Right atrium auricular region (tissue), 2 donors: ENCODE measurements around the gene PSME3IP1. TPM values are rescaled to one million over a fixed set of nuclear protein-coding genes. Genes with fewer than 3 reads are reported as not detected.

ENCODE experiments used
- DNase-seq: peaks from one replicate; pipeline ENCODE4 v3.0.0-alpha.2; 2019; ENCODE audit warnings: low spot score
- H3K27ac ChIP-seq, 2 donors: fragments of 200-600 bp; sonication (generic); 1 replicate in 1 of 2; 2 replicates in 1 of 2; pipeline ENCODE4 v1.5.1; 2016 to 2019
- H3K27me3 ChIP-seq, 2 donors: fragments of 200-600 bp; sonication (generic); one replicate each; pipeline versions ENCODE4 v1.5.1 to v1.6.0; 2017 to 2019
- H3K36me3 ChIP-seq: fragments of 200-600 bp; sonication (generic); one replicate; pipeline ENCODE4 v1.5.1; 2016
- H3K4me1 ChIP-seq, 2 donors: fragments of 200-600 bp; sonication (generic); one replicate each; pipeline versions ENCODE4 v1.5.1 to v1.6.0; 2017 to 2019
- H3K4me3 ChIP-seq, 2 donors: fragments of 200-600 bp; sonication (generic); 1 replicate in 1 of 2; 2 replicates in 1 of 2; pipeline ENCODE4 v1.5.1; 2017 to 2019; ENCODE audit warnings: mild to moderate bottlenecking in 1 of 2, moderate library complexity in 1 of 2
- H3K9me3 ChIP-seq, 2 donors: fragments of 200-600 bp; sonication (generic); one replicate each; pipeline ENCODE4 v1.5.1; 2019
- CTCF ChIP-seq, 2 donors: fragments of 200-600 bp; sonication (generic); IDR thresholded peaks; one replicate each; pipeline ENCODE4 v1.5.1; 2019; ENCODE audit warnings: antibody characterized with exemption in 2 of 2
- total RNA-seq, 2 donors: library from RNA; depleted of rRNA; stranded (reverse); fragments of >200 nt; gene quantifications; one replicate each; pipeline ENCODE4 v1.1.0, GENCODE V29; 2016

Gene PSME3IP1
- total RNA-seq, 2 donors from 2014 or later = 55.7 to 79.0 TPM

- H3K36me3 ChIP-seq = peaks cover 59% of the 10 kb centered on the region
- TF ChIP-seq CTCF (IDR thresholded peaks at IDR 0.05) = no peak
- H3K4me3 ChIP-seq = no peak overlapping the region
These were observed 26.4 kb downstream of the PSME3IP1 start for GRCh38 chr16:57159447-57159846.

GRCh38 chr16:57157533-57157932 lies 28.3 kb downstream of the PSME3IP1 start:
- Histone ChIP-seq H3K27me3 (no peaks in the 10 kb centered on the region), H3K9me3 (no peaks in the 10 kb centered on the region), H3K4me3 (no peak overlapping the region), H3K27ac (no peak overlapping the region), H3K36me3 (peaks cover 60% of the 10 kb centered on the region), H3K4me1 (no peaks in the 10 kb centered on the region)
- DNase-seq = no peak
- TF ChIP-seq CTCF (IDR thresholded peaks at IDR 0.05) = no peak

More at GRCh38 chr16:57159447-57159846, 26.4 kb downstream of the PSME3IP1 start:
- DNase-seq = no peak
- no peaks in the 10 kb centered on the region for H3K9me3 ChIP-seq
- H3K27me3 ChIP-seq = no peaks in the 10 kb centered on the region
- H3K4me1 ChIP-seq = no peaks in the 10 kb centered on the region
- no peak overlapping the region for H3K27ac ChIP-seq

DNA sequence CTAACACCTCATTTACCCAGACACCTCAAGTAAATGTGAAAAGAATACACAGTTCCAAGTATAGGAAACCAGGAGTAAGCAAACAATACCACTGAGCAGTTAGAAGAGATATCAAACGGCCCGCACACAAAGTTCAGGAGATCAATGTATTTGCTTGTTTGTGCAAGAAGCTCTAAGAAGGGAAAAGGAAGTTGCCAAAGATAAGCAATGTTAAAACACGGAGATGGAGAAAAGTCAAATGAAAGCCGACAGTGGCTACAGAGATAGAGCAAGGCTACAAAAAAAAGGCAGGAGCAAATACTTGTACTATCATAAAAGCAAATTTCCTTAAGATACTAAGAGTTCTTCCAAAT lies 29.5 kb downstream of the PSME3IP1 start:
- no peak for DNase-seq
- no peak overlapping the region for H3K27ac ChIP-seq
- H3K27me3 ChIP-seq = no peaks in the 10 kb centered on the region
- peaks cover 52% of the 10 kb centered on the region for H3K36me3 ChIP-seq
- H3K4me3 ChIP-seq = no peak overlapping the region
- H3K9me3 ChIP-seq = no peaks in the 10 kb centered on the region
- no peaks in the 10 kb centered on the region for H3K4me1 ChIP-seq
- TF ChIP-seq CTCF (IDR thresholded peaks at IDR 0.05) = no peak

- H3K4me3 ChIP-seq = no peak overlapping the region
- no peaks in the 10 kb centered on the region for H3K27me3 ChIP-seq
- H3K9me3 ChIP-seq = no peaks in the 10 kb centered on the region
- TF ChIP-seq CTCF (IDR thresholded peaks at IDR 0.05) = no peak
- no peaks in the 10 kb centered on the region for H3K4me1 ChIP-seq
- DNase-seq = no peak
- H3K36me3 ChIP-seq = peaks cover 52% of the 10 kb centered on the region
- no peak overlapping the region for H3K27ac ChIP-seq
These were observed 30.0 kb downstream of the PSME3IP1 start for GRCh38 chr16:57155702-57156350.

GRCh38 chr16:57153841-57154240 lies 32.0 kb downstream of the PSME3IP1 start:
- no peaks in the 10 kb centered on the region for H3K27me3 ChIP-seq
- TF ChIP-seq CTCF (IDR thresholded peaks at IDR 0.05) = no peak
- no peaks in the 10 kb centered on the region for H3K9me3 ChIP-seq
- H3K4me1 ChIP-seq = peaks cover 0 to under 1% of the 10 kb centered on the region in 2 donors
- H3K4me3 ChIP-seq = no peak overlapping the region
- DNase-seq = no peak
- peaks cover 50% of the 10 kb centered on the region for H3K36me3 ChIP-seq
- H3K27ac ChIP-seq = no peak overlapping the region
